ENCODE results near the gene ASIP.

GRCh38 chr20:34220561-34220960, 20.7 kb upstream of the ASIP start:
- TF ChIP-seq, protein P1, sequence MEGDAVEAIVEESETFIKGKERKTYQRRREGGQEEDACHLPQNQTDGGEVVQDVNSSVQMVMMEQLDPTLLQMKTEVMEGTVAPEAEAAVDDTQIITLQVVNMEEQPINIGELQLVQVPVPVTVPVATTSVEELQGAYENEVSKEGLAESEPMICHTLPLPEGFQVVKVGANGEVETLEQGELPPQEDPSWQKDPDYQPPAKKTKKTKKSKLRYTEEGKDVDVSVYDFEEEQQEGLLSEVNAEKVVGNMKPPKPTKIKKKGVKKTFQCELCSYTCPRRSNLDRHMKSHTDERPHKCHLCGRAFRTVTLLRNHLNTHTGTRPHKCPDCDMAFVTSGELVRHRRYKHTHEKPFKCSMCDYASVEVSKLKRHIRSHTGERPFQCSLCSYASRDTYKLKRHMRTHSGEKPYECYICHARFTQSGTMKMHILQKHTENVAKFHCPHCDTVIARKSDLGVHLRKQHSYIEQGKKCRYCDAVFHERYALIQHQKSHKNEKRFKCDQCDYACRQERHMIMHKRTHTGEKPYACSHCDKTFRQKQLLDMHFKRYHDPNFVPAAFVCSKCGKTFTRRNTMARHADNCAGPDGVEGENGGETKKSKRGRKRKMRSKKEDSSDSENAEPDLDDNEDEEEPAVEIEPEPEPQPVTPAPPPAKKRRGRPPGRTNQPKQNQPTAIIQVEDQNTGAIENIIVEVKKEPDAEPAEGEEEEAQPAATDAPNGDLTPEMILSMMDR (conservative IDR thresholded peaks at IDR 0.05 in 1 of 2, IDR thresholded peaks at IDR 0.05 in 1 of 2; ENCODE audit: low read depth in 1 of 2, low read length in 2 of 2), result no peak
- no peak for TF ChIP-seq EZH2 (IDR thresholded peaks at IDR 0.05; ENCODE audit: low read length, missing control alignments)
